GM20431 (cell line): Measurements from ENCODE around the gene DNAH8.

ENCODE experiments used
- in situ Hi-C: fragments of 300-500 bp; cut with MseI, MboI; formaldehyde crosslinking; loops from one replicate; pipeline ENCODE4 v1.15.0; 2020; ENCODE audit warnings: low sequenced_read_pairs; ENCODE audit not compliant: unreplicated experiment

The DNAH8 gene

DNA sequence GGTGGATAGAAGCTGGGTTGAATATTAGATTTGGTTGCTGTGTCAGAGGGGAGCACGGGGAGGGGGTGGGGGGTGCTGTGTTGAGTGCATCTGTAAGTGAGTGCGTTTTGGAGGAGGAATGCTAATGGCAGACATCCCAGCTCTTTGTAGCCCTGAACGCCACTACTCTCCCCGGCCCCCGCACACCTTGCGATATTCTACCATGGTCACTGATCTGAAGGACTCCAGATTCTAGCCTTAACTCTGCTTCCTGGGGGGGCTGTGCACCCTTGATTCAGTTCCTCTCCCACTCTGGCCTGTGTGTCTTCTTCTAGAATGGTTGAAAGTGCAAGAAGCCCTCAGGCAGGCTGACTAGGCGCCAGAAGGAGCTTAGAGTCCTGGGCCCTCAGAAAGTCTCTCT lies 340.6 kb downstream of the DNAH8 start:
- in situ Hi-C loops = no loop called here

DNA sequence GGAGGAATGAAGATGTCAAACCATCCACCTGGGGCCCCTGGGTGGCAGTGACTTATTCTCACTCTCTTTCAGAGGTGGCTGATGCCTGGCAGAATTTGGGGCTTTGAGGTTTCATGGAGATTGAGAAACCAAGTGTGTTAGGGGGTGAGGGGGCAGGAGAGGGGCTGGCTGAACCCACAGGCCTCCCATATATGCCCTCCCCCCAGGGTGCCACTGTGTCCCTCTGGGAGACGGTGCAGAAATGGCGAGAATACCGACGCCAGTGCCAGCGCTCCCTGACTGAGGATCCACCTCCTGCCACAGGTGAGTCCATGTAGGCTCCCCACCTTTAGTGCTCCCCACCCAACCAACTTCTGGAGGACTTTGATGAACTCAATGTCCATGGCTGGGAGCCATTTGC lies 341.1 kb downstream of the DNAH8 start:
- in situ Hi-C loops = no loop called here

DNA sequence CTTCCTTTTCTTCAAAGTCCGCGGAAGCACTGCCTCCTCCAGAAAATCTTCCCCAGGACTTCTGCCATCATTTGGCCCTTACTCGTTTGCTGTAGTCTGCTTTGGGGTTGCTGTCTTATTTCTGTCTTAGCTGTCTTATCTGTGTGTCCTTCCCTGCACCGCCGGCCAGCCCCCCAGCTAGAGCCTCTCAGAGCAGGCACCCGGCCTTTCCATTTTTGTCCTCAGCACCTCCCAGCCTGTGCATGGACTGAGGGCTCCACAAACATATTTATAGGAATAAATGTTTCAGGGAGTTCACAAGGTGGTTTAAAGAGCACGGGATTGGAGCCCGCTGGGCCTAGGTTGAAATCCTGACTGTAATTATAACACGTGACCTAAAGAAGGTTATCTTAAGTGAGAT lies 341.6 kb downstream of the DNAH8 start:
- in situ Hi-C loops = no loop called here

GRCh38 chr6:39057251-39058155 lies 342.4 kb downstream of the DNAH8 start:
- in situ Hi-C loops = no loop called here

GRCh38 chr6:39058471-39059147 lies 343.5 kb downstream of the DNAH8 start:
- in situ Hi-C loops = no loop called here

GRCh38 chr6:39059496-39060310 lies 344.6 kb downstream of the DNAH8 start:
- in situ Hi-C loops = no loop called here

- in situ Hi-C loops = no loop called here
Observed at GRCh38 chr6:39060467-39061160, 345.5 kb downstream of the DNAH8 start.

- in situ Hi-C loops = no loop called here
Observed at GRCh38 chr6:39061182-39061581, 346.1 kb downstream of the DNAH8 start.

- in situ Hi-C loops = no loop called here
Observed at GRCh38 chr6:39061588-39061987, 346.5 kb downstream of the DNAH8 start.

- in situ Hi-C loops = no loop called here
Observed at GRCh38 chr6:39062014-39062740, 347.1 kb downstream of the DNAH8 start.

DNA sequence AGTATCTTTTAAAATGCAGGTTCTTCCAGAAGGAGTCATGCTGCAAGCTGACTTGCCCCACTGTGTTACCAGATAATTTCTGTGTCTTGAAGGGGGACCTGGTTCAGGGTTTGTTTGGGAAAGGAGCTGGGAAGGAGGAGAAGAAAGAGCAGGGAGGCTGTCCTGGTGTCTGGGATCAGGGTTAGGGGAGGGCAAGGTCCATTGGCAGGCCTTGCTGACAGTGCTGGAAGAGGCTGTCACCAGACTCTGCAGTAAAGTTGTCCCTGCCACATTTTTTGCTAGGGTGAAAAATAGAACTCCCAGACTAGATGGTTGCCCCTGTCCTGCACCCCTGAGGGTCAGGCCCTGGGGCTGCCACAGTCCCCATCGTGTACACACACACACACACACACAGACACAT lies 348.4 kb downstream of the DNAH8 start:
- in situ Hi-C loops = no loop called here

GRCh38 chr6:39065561-39065960 lies 350.4 kb downstream of the DNAH8 start:
- in situ Hi-C loops = no loop called here

GRCh38 chr6:39068391-39068790 lies 353.3 kb downstream of the DNAH8 start:
- in situ Hi-C loops = no loop called here

GRCh38 chr6:39072830-39073229 lies 357.7 kb downstream of the DNAH8 start:
- in situ Hi-C loops = no loop called here

DNA sequence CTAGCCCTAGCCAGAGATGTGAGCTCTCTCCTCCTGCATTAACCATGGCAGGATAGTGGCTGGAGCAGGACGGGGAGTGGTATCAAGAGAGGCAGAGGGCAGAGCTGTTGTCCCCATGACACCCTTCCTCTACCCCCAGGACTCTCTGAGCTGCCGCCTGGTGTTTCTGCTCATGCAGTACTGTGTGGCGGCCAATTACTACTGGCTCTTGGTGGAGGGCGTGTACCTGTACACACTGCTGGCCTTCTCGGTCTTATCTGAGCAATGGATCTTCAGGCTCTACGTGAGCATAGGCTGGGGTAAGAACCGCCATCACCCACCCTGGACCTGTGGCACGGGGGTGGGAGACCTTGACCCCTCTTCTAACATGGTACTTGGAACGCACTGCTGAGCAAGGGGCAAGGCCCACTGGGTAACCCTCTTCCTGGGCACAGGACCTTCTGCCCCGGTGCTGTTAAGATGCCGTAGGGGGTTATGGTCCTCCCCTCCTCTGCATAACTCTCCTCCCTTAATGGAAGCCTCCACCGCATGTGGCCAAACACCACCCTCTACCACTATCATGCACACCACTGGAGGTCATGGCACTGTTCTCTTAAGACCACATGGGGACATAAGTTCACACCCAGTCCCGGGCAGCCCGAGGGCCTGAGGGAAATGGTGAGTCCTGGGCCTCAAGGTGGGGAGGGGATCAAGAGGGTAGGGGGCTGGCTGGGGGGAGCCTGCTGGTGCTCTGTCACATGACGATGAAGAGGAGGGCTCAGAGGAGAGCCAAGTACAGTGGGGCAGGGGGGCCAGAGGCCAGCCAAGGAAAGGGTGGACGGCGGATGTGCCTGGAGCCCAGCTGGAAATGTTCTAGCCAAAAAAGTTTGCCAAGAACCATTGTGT lies 358.6 kb downstream of the DNAH8 start:
- in situ Hi-C loops = no loop called here

DNA sequence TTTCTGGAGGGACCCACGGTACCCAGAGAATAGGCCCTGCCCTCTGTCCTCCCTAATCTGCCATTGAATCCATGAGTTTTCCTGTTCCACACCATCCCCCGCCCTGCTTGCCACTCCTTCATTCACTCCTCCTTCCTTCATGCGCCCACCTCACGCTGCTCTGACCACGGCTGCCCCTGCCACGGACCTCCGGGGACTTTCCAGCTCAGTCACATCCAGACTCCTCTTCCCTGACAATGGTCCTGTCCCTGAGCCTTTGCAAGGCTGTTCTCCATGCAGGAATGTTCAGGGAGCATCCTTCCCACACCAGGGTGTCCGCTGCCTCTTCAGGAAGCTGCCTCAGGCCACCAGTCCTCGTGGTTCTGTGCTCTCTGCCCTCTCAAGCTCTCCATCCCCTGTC lies 359.4 kb downstream of the DNAH8 start:
- in situ Hi-C loops = no loop called here

DNA sequence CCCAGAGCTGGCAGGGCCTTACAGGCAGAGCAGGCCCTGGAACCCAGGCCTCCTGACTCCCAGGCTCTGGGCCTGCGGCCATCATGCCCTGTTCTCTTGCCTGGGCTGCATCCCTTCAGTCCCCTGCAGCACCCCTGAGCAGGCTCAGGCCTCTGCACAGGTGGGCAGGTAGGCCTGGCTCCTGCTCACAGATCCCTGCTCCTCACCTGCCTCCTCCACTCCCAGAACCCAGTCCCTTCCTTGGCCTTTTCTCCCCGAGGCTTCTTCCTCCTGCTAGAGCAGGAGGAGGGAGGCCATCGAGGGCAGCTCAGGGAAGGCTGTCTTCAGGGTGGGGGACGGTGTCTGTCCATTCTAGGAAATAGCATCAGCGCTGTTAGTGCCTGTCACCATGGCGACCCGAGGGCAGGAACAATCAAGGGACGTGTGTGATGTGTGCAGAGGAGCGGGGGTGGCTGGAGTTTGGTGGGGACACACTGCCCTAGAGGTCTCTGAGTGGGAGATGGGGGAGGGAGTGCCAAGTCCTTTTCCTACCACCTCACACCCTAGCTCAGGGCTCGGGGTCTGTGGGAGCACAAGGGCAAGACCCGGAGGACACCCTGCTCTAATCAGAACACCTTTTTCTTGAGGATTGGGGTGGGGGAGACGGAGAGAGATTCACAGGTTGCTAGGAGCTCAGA lies 360.0 kb downstream of the DNAH8 start:
- in situ Hi-C loops = no loop called here
